ENCODE data around the gene SCLY. TPM values are rescaled to one million over a fixed set of nuclear protein-coding genes. Genes with fewer than 3 reads are reported as not detected.
"Not testable (repeated sequence)": the region's sequence is repeated elsewhere in the genome, so short reads cannot be mapped to it uniquely, and the experiment has no call there.

The SCLY gene
- total RNA-seq, 4 donors from 2014 or later = 5.5 to 14.5 (median 9.6) TPM

DNA sequence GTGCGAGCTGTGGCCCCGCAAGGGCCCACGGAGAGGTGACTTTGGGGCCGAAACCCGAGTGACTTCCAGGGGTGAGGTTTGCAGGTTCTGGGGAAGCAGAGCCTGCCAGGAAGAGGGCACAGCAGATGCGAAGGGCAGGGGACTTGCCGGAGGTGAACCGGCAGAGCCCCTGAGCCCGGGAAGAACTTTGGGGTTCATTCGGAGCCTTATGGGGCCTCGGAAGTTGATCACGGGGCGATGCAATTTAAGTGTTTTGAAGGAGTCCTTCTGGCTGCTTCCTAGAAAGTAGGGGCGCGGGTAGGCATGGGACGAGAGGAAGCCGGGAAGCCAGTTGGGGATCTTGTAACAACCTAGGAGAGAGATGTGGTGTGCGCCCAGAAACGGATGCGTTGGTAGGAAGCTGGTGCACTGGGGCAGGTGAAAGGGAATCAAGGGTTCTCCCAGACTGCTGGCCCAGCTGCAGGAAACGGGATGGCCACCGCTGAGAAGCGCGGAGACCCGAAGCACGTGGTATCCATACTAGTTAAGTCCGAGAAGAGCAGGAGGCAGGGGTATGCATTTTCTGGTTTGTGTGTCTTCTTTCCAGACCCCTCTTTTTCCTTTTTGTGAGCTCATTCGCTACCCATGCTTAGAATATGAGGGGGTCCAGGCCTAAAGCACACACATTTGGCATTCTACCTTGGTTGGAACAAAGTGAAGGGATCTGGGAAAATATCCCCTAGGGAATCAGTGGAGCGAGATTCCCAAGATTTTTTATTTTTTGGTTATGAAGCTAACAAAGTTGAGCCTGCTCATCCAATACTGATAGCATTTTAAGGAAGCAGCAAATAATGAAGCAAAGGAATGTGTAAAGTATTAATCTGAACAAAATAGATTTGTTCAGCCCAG lies 758 bp downstream of the SCLY start:
- Histone ChIP-seq H3K9me3 (no peaks in the 10 kb centered on the region), H3K27me3 (no peaks in the 10 kb centered on the region), H3K36me3 (peaks cover 5% of the 10 kb centered on the region), H3K27ac (peak overlapping the region; percentile 34), H3K4me1 (peaks cover 18% of the 10 kb centered on the region), H3K4me3 (peak overlapping the region; percentile 81)
- peak; percentile 68 to 81 for DNase-seq (ENCODE audit: low spot score in 2 of 2)
- WGBS = 4% methylated on average over 29 of the region's 29 CpGs
- no peak for TF ChIP-seq EP300 (IDR thresholded peaks at IDR 0.05)
- TF ChIP-seq POLR2AphosphoS5 (IDR thresholded peaks at IDR 0.05) = no peak
- TF ChIP-seq POLR2A (IDR thresholded peaks at IDR 0.05) = no peak
- TF ChIP-seq, protein P1, sequence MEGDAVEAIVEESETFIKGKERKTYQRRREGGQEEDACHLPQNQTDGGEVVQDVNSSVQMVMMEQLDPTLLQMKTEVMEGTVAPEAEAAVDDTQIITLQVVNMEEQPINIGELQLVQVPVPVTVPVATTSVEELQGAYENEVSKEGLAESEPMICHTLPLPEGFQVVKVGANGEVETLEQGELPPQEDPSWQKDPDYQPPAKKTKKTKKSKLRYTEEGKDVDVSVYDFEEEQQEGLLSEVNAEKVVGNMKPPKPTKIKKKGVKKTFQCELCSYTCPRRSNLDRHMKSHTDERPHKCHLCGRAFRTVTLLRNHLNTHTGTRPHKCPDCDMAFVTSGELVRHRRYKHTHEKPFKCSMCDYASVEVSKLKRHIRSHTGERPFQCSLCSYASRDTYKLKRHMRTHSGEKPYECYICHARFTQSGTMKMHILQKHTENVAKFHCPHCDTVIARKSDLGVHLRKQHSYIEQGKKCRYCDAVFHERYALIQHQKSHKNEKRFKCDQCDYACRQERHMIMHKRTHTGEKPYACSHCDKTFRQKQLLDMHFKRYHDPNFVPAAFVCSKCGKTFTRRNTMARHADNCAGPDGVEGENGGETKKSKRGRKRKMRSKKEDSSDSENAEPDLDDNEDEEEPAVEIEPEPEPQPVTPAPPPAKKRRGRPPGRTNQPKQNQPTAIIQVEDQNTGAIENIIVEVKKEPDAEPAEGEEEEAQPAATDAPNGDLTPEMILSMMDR (IDR thresholded peaks at IDR 0.05) = no peak

DNA sequence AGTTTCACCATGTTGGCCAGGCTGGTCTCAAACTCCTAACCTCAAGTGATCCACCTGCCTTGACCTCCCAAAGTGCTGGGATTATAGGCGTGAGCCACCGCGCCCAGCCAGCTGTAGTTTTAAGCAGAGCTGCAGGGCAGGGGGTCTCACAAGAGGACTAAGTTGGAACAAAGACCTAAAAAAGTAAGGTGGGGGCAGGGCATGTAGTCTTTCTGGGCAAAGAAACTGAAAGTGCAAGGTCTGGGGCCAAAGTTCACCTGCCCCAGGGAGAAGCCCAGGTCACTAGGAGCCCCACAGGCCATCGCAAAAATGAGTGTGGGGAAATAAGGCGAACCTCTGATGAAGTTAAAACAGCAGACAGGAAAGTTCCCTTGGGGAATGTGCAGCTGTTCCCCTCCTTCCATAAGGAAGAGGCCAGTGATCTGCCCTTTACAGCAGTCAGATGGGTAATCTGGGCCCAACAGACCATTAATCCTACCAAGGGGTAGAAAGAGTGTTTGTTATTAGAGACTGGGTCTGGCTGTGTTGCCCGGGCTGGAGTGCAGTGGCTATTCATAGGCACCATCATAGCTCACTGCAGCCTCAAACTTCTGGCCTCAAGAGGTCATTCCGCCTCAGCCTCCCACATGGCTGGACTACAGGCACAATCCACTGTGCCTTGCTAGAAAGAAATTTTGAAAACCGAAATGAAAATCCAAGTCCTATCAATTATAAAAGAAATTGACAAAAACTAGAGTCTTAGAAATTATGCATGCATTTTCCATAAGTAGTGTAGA lies 2.8 kb downstream of the SCLY start:
- TF ChIP-seq EP300 (IDR thresholded peaks at IDR 0.05) = no peak
- TF ChIP-seq POLR2A (IDR thresholded peaks at IDR 0.05) = no peak
- no peak for TF ChIP-seq POLR2AphosphoS5 (IDR thresholded peaks at IDR 0.05)
- TF ChIP-seq, protein P1 (IDR thresholded peaks at IDR 0.05) = no peak
- Histone ChIP-seq H3K27ac (no peak overlapping the region), H3K9me3 (no peaks in the 10 kb centered on the region), H3K27me3 (no peaks in the 10 kb centered on the region), H3K36me3 (peaks cover 18% of the 10 kb centered on the region), H3K4me3 (no peak overlapping the region), H3K4me1 (peaks cover 18% of the 10 kb centered on the region)
- 87% methylated on average over 8 of the region's 8 CpGs for WGBS
- DNase-seq (ENCODE audit: low spot score in 2 of 2) = peak in 1 of 2 donors; percentile 47

DNA sequence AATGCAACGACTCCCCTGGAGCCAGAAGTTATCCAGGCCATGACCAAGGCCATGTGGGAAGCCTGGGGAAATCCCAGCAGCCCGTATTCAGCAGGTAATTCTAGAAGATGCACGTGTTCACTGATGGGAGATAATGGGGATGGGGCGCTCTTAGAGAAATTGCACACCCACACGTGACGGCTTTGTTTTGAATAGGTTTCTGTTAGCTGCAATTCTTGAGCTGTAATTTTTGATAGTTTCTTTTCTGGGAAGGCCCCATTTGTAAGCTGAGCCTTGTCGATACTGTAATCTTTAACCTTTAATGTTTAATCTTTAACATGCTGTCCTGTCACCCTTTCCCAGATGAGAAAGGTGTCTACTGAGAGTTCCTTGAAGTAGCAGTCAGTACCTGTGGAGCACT lies 3.6 kb downstream of the SCLY start:
- no peaks in the 10 kb centered on the region for H3K27me3 ChIP-seq
- TF ChIP-seq EP300 (IDR thresholded peaks at IDR 0.05) = no peak
- no peak for TF ChIP-seq POLR2A (IDR thresholded peaks at IDR 0.05)
- TF ChIP-seq, protein P1 (IDR thresholded peaks at IDR 0.05) = no peak
- TF ChIP-seq POLR2AphosphoS5 (IDR thresholded peaks at IDR 0.05) = no peak
- no peaks in the 10 kb centered on the region for H3K9me3 ChIP-seq
- H3K36me3 ChIP-seq = peaks cover 23% of the 10 kb centered on the region
- H3K27ac ChIP-seq = no peak overlapping the region
- no peak for DNase-seq (ENCODE audit: low spot score in 2 of 2)
- H3K4me1 ChIP-seq = peaks cover 18% of the 10 kb centered on the region
- 89% methylated on average over 7 of the region's 7 CpGs for WGBS
- H3K4me3 ChIP-seq = no peak overlapping the region

DNA sequence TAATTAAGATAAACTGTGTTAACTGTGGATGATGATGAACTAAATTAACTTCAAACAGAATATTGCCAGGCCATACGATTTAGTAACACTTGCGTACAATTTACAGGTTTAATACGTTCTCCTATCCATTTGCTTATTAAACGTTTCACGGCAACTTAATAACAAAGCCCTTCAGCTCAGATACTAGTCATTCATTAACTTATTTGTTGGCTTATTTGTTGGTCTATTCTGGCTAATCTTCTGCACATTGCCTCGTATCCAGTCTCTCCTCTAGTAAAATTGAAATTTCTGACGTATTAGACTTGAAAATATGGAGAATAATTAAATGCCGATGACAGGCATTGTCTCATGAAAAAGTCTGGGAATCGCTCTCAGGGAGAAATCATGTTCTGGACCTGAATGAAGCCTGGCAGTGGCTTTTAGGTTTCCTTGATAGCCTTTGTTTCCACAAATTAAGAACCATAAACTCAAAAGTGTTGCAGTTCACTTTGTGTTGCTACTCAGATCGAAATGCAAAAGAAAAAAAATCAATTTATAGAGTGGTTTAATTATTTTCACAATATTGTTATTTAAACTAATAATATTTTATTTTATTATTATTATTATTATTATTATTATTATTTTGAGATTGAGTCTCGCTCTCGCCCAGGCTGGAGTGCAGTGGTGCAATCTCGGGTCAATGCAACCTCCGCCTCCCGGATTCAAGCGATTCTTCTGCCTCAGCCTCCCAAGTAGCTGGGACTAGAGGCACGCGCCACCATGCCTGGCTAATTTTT lies 4.5 kb downstream of the SCLY start:
- Histone ChIP-seq H3K4me1 (peaks cover 9% of the 10 kb centered on the region), H3K4me3 (no peak overlapping the region), H3K27ac (no peak overlapping the region), H3K27me3 (no peaks in the 10 kb centered on the region), H3K36me3 (peaks cover 32% of the 10 kb centered on the region), H3K9me3 (no peaks in the 10 kb centered on the region)
- no peak for TF ChIP-seq EP300 (IDR thresholded peaks at IDR 0.05)
- WGBS = 85% methylated on average over 18 of the region's 18 CpGs
- DNase-seq (ENCODE audit: low spot score in 2 of 2) = no peak

DNA sequence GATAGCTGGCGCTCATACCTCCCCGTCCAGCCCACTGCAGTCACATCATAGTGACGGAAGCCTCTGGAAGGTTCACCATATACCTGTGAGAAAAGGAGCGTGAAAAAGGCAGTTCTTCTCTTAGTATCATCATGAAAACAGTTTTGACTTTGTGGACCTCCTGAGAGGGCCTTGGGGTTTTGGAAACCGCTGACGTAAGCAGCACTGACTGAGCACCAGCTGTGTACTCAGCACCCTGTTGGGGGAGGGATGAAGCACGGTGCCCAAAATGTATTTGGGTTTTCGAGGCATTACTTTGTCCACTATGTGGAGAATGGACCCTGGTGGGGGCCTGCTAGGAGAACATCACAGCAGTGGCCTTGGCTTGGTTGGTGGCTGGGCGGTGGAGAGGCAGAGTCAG lies 5.4 kb downstream of the SCLY start:
- Histone ChIP-seq H3K36me3 (peaks cover 35% of the 10 kb centered on the region), H3K27ac (no peak overlapping the region), H3K4me1 (peaks cover 9% of the 10 kb centered on the region), H3K4me3 (no peak overlapping the region), H3K27me3 (no peaks in the 10 kb centered on the region), H3K9me3 (no peaks in the 10 kb centered on the region)
- WGBS = 86% methylated on average over 9 of the region's 9 CpGs
- TF ChIP-seq POLR2AphosphoS5 (IDR thresholded peaks at IDR 0.05) (no peak), POLR2A (IDR thresholded peaks at IDR 0.05) (no peak), EP300 (IDR thresholded peaks at IDR 0.05) (no peak)
- TF ChIP-seq, protein P1 (IDR thresholded peaks at IDR 0.05) = no peak
- DNase-seq (ENCODE audit: low spot score in 2 of 2) = peak in 1 of 2 donors; percentile 43

DNA sequence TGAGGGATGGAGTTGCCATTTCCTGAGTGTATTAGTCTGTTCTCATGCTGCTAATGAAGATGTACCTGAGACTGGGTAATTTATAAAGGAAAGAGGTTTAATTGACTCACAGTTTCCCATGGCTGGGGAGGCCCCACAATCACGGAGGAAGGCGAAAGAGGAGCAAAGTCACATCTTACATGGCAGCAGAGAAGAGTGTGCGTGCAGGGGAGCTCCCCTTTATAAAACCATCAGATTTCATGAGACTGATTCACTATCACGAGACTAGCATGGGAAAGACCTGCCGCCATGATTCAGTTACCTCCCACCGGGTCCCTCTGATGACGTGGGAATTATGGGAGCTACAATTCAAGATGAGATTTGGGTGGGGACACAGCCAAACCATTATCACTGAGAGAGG lies 5.9 kb downstream of the SCLY start:
- H3K36me3 ChIP-seq = peaks cover 40% of the 10 kb centered on the region
- WGBS = 94% methylated on average over 7 of the region's 7 CpGs
- not testable (repeated sequence) for H3K9me3 ChIP-seq; H3K4me3 ChIP-seq; H3K4me1 ChIP-seq; H3K27me3 ChIP-seq; H3K27ac ChIP-seq; DNase-seq (ENCODE audit: low spot score in 2 of 2)

Measured in suprapubic skin (tissue), 4 donors.